ENCODE results near the gene SOX9. TPM values are rescaled to one million over a fixed set of nuclear protein-coding genes. Genes with fewer than 3 reads are reported as not detected.

SOX9 gene
- total RNA-seq, 1 donor from 2014 or later, result 5.4 TPM

- H3K27ac ChIP-seq, result no peak overlapping the region
- ATAC-seq (no peak), DNase-seq (no peak)
- H3K36me3 ChIP-seq, result no peaks in the 10 kb centered on the region
- TF ChIP-seq, protein P1, sequence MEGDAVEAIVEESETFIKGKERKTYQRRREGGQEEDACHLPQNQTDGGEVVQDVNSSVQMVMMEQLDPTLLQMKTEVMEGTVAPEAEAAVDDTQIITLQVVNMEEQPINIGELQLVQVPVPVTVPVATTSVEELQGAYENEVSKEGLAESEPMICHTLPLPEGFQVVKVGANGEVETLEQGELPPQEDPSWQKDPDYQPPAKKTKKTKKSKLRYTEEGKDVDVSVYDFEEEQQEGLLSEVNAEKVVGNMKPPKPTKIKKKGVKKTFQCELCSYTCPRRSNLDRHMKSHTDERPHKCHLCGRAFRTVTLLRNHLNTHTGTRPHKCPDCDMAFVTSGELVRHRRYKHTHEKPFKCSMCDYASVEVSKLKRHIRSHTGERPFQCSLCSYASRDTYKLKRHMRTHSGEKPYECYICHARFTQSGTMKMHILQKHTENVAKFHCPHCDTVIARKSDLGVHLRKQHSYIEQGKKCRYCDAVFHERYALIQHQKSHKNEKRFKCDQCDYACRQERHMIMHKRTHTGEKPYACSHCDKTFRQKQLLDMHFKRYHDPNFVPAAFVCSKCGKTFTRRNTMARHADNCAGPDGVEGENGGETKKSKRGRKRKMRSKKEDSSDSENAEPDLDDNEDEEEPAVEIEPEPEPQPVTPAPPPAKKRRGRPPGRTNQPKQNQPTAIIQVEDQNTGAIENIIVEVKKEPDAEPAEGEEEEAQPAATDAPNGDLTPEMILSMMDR (IDR thresholded peaks at IDR 0.05), result no peak
- H3K27me3 ChIP-seq, result no peaks in the 10 kb centered on the region
- no peaks in the 10 kb centered on the region for H3K9me3 ChIP-seq
- no peak overlapping the region for H3K4me3 ChIP-seq
- no peaks in the 10 kb centered on the region for H3K4me1 ChIP-seq
- intact Hi-C loops (cut with DNase I), result no loop called here
These were observed 21.8 kb downstream of the SOX9 start for GRCh38 chr17:72142614-72143013.

DNA sequence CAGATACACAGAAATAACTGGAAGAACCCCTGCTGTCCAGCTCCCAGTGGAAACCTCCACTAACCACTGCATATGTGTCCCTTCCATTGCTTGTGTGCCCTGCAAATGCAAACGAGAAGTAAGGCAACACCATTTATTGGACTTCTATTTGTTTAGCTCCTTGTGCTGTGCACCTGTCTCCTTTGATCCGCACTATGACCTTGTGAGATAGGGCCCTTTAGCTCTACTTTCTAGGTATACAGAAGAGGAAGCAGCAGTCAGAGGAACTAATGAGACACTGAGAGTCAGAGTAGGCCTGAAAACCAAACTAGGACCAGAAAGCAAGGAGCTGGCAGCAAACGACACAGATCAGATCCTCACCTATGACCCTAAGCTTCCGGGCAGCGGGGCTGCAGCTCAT is 22.4 kb downstream of the SOX9 start:
- TF ChIP-seq, protein P1 (IDR thresholded peaks at IDR 0.05), result no peak
- Histone ChIP-seq H3K9me3 (no peaks in the 10 kb centered on the region), H3K36me3 (no peaks in the 10 kb centered on the region), H3K27ac (no peak overlapping the region), H3K27me3 (no peaks in the 10 kb centered on the region), H3K4me3 (no peak overlapping the region), H3K4me1 (no peaks in the 10 kb centered on the region)
- intact Hi-C loops (cut with DNase I), result no loop called here
- ATAC-seq (no peak), DNase-seq (no peak)

DNA sequence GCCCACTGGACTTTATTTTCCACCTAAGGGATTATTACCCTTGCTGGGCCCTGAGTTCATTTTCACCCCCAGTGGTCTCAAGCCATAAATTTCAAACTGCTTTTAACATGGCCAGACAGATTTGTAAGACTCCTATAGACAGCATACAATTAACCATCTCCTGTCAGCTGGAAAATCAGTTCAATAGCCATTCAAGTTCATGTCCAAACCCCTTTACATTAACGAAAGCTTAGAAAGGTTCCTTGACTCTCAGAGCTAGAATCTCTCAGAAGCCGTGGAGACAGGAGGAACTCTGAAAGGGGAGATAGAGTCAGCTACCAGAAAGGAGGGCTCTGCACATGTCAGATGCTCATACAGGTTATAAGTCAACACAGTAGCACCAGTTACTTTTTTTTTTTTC is 23.3 kb downstream of the SOX9 start:
- no peak for ATAC-seq
- Histone ChIP-seq H3K36me3 (no peaks in the 10 kb centered on the region), H3K4me3 (no peak overlapping the region), H3K4me1 (no peaks in the 10 kb centered on the region), H3K9me3 (no peaks in the 10 kb centered on the region), H3K27ac (no peak overlapping the region), H3K27me3 (no peaks in the 10 kb centered on the region)
- TF ChIP-seq, protein P1 (IDR thresholded peaks at IDR 0.05), result no peak
- no peak for DNase-seq
- intact Hi-C loops (cut with DNase I), result no loop called here

DNA sequence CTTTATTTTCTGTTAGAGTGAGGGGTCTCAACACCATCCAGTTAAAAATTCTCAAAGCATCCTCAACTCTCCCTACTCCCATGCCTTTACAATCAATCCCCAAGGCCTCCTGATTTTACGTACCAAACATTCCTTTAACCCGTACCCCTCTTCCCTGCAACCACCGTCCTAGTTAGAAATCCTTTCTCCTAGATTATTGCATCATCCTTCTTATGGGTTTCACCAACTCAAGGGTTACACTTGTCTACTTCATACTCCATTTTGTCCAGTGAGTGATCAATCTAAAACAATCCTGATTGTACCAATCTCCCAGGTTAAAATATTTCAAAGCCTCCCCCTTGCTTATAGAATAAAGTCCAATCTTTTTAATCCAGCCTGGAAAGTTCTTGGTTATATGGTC is 24.7 kb downstream of the SOX9 start:
- H3K36me3 ChIP-seq, result no peaks in the 10 kb centered on the region

GRCh38 chr17:72145962-72146361 is 25.1 kb downstream of the SOX9 start:
- H3K27ac ChIP-seq, result no peak overlapping the region
- H3K9me3 ChIP-seq, result no peaks in the 10 kb centered on the region
- ATAC-seq, result no peak
- no peaks in the 10 kb centered on the region for H3K27me3 ChIP-seq
- TF ChIP-seq, protein P1 (IDR thresholded peaks at IDR 0.05), result no peak
- no peaks in the 10 kb centered on the region for H3K36me3 ChIP-seq
- H3K4me3 ChIP-seq, result no peak overlapping the region
- DNase-seq, result no peak
- no peaks in the 10 kb centered on the region for H3K4me1 ChIP-seq
- intact Hi-C loops (cut with DNase I), result no loop called here

More for the DNA sequence above, 24.7 kb downstream of the SOX9 start:
- Histone ChIP-seq H3K4me3 (no peak overlapping the region), H3K27me3 (no peaks in the 10 kb centered on the region), H3K27ac (no peak overlapping the region), H3K9me3 (no peaks in the 10 kb centered on the region), H3K4me1 (no peaks in the 10 kb centered on the region)
- ATAC-seq (no peak), DNase-seq (no peak)
- intact Hi-C loops (cut with DNase I), result no loop called here
- TF ChIP-seq, protein P1 (IDR thresholded peaks at IDR 0.05), result no peak

DNA sequence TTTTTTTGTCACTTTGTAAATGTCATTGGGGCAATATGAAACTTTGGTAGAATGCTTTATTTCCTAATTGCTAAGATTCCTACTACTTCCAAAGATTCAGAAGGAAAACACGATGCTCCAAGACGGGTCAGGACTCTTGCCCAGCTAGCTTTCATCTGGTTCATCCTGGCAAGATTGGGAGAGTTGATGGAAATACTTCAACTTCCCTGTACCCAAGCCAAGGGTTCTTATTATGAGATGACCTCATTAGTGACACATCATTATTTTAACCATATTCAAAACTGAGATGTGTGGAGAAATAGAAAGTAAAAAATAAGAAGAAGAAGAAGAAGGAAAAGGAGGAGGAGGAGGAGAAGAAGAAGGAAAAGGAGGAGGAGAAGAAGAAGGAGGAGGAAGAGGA is 25.6 kb downstream of the SOX9 start:
- Histone ChIP-seq H3K4me3 (no peak overlapping the region), H3K36me3 (no peaks in the 10 kb centered on the region), H3K9me3 (no peaks in the 10 kb centered on the region), H3K4me1 (no peaks in the 10 kb centered on the region), H3K27me3 (no peaks in the 10 kb centered on the region), H3K27ac (no peak overlapping the region)
- TF ChIP-seq, protein P1 (IDR thresholded peaks at IDR 0.05), result no peak
- intact Hi-C loops (cut with DNase I), result no loop called here
- no peak for ATAC-seq
- DNase-seq, result no peak

Data from upper lobe of right lung (tissue), 1 donor.